GM18907 (cell line): Measurements from ENCODE around the gene SSX2IP.

Source experiments
- ATAC-seq: cut with Tn5 transposase; IDR thresholded peaks from one replicate; pipeline ENCODE4 v1.9.1; 2021; ENCODE audit warnings: mild to moderate bottlenecking, moderate library complexity; ENCODE audit not compliant: unreplicated experiment

The SSX2IP gene

DNA sequence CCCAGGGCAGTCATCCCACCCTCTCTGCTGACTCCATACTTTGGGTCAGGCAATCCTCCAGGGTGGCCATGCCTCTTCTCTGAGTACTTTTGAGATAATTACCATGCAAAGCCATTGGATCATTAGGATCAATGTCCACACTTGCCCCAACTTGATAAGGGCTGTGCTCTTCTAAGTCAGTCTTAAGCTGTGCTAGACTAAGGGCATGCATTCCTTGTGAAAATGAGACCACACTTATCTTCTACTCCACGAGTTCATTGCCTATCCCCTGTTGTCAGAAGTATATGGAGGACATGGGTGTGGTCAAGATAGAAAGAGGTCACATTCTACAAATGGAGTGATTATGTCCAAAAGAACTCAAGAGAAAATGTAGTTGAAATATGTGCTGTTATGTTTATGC is 18.9 kb upstream of the SSX2IP start:
- ATAC-seq = no peak

DNA sequence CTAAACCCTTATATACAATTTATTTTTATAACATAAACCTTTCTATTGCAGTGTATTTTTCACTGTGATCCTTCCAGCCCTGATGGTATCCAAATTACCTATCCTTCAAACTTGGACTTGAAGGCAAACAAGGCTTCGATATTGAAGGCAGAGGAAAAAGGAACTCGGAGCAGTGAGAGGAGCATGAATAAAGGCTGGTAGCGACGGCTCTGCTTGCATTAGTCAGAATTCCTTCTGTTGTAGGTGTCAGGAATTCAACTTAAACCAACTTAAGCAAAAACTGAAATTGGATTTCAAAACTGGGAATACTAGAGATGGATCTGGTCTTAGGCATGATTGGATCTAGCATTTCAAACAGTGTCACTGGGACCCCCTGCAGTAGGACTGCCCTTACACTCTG is 17.8 kb upstream of the SSX2IP start:
- no peak for ATAC-seq

GRCh38 chr1:84705513-84705912 is 15.3 kb upstream of the SSX2IP start:
- peak; percentile 58 for ATAC-seq

- ATAC-seq = no peak
These were observed 14.7 kb upstream of the SSX2IP start for GRCh38 chr1:84704872-84705417.

GRCh38 chr1:84703431-84703830 is 13.2 kb upstream of the SSX2IP start:
- ATAC-seq = no peak

- no peak for ATAC-seq
These were observed 11.9 kb upstream of the SSX2IP start for GRCh38 chr1:84702143-84702542.

DNA sequence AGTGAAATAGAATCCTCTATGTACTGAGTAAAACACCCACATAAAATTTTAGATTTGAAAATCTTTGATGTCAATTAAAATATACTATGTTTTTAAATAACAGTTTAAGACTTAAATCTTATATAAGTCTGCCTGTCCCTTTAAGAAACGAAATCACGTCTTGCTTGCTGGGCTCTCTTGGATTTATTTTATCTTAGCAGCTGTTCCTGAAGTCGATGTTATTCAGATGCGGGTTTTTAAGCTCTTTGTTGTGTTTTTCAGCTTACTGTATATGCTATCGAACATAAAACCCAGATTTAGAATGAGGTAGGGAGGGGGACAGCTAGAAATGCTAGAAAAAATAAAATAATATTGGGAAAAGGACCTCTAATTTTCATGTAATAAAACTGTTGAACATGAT is 11.1 kb upstream of the SSX2IP start:
- no peak for ATAC-seq

DNA sequence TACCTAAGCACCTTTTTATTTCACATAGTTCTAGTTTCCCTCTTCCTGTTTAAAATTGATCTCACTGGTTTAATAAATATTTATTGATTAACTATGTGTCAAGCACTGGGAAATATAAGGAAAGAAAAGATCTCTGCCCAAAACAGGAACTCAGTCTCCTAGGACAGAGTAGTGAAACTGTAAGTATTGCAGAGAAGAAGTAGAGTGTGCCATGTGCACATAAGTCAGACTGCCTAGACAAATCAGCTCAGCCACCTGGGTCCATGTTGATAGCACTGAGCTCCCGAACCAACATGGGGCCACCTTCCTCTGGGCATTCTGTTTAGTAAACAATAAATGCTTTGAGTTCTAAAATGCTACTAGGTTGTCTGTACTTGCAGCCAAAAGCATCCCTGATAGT is 9.8 kb upstream of the SSX2IP start:
- peak; percentile 78 for ATAC-seq

- ATAC-seq = no peak
These were observed 8.2 kb upstream of the SSX2IP start for GRCh38 chr1:84698151-84699110.

DNA sequence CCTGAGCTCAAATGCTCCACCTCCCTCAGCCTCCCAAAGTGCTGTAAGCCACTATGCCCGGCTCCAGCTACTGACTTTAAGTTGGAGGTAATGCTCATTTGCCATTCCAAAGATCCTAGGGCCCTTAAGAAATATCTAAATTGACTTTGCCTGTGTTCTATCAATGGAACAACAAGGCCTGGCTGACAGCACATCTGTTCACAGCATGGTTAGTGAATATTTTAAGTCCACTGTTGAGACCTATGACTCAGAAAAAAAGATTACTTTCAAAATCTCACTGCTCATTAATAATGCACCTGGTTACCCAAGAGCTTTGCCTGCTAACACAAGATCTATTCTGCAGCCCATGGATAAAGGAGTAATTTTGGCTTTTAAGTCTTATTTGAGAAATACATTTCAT is 3.5 kb upstream of the SSX2IP start:
- no peak for ATAC-seq

DNA sequence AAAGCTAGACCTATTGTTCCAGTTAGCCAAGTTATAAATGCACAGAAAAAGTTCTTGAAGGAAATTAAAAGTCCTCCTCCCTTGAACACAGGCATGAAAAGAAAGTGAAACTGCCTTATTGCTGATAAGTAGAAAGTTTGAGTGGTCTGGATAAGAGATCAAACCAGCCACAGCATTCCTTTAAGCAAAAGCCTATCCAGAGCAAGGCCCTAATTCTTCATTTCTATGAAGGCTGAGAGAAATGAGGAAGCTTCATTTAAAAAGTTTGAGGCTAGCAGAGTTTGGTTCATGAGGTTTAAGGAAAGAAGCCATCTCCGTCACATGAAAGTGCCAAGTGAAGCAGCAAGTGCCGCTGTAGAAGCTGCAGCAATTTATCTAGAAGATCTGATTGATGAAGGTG is 2.7 kb upstream of the SSX2IP start:
- ATAC-seq = no peak

GRCh38 chr1:84692391-84692790 is 2.1 kb upstream of the SSX2IP start:
- ATAC-seq = no peak

- ATAC-seq = no peak
These were observed 992 bp upstream of the SSX2IP start for GRCh38 chr1:84691122-84691783.

- ATAC-seq = no peak
These were observed 506 bp downstream of the SSX2IP start for GRCh38 chr1:84689514-84690396.

DNA sequence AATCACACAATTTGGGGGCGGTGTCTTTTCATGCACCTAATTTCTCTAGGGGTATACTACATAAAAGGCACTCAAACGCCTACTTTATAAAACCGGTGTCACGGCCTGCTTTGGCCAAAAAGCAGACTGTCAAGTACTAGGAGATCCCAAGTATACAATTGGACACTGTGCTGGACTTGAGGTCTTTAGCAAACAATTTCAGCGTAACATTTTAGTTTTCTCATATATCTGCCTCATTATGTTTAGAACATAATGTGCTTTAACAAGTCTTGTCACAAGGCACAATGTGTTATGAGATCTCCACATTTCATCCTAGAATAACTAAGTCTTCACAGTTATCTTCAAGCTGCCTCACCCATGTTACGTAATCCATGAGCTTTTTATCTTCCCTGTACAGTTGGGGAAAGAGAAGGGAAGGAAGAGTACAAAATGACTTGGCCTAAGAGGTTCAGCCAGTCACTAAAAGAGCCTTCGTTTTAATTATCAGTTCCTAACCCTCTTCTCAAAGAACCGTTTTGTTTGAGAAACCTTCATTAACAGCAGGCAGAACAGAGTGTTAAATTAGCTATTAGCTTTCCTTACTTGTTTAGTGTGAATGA is 1.7 kb downstream of the SSX2IP start:
- no peak for ATAC-seq

GRCh38 chr1:84687714-84688462 is 2.4 kb downstream of the SSX2IP start:
- no peak for ATAC-seq

DNA sequence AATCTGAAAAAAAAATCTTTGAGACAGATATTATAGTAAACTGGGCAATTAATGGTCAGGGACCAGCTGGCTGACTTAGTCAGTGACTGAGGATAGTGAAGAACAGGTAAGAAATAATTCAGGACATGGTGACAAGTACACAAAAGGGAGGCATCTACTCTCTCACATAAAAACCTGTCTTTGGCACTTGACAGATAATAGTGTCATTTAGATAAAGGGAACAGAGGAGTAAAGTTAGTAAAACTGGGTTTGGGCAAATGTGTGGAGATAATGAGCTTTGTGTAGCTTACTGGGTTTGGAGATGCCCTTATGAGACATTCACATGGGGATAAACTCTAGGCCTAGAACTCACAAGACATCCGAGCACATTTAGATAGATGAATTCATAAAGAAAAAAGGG is 4.0 kb downstream of the SSX2IP start:
- ATAC-seq = no peak

DNA sequence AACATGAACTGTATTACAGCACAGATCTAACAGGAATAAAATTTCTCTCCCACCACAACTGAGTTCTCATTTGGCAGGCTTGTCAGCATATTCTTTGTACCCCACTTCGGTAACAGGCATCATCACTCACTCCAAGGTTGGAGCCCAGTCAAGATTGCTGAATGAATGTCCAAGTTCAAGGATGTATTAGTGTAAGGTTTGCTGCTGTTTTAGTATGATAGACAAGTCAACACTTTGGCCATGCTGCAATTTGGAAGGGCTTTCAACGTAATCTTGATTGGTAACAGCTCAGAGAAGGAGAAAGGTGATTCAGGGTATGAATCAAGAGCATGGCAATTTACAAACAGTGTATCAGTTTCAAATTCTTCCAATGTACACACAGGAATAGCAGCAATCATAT is 6.8 kb downstream of the SSX2IP start:
- no peak for ATAC-seq

GRCh38 chr1:84682047-84682446 is 8.2 kb downstream of the SSX2IP start:
- no peak for ATAC-seq
